Measurements from ENCODE around the gene LSS. TPM values are rescaled to one million over a fixed set of nuclear protein-coding genes. Genes with fewer than 3 reads are reported as not detected.

LSS gene
- total and polyA plus RNA-seq, 5 donors from 2014 or later = 8.8 to 51.6 (median 13.3) TPM

DNA sequence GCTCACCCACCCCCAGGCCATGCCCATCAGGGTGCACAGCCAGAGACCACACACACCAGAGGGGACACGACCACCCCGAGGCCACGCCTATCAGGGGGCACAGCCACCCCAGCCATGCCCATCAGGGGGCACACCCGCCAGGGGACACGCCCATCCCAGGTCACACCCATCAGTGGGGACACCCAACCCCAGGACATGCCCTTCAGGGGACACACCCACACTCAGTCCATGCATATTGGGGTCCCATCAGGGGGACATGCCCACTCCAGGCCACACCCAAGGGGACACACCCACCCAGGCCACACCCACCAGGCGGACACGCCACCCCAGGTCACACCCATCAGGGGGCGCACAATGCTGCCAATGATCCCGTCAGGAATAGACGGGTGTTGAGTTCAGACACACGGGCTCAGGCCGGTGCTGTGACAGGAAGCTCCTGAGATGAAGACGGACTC is 36.1 kb upstream of the LSS start:
- H3K4me3 ChIP-seq (ENCODE audit: low read depth, low read length) = no peak overlapping the region
- Mint-ChIP-seq H3K4me1 (peaks cover 0 to 2% (median 0%) of the 10 kb centered on the region in 4 donors), H3K36me3 (peaks cover 23% of the 10 kb centered on the region), H3K27ac (no peak overlapping the region), H3K9me3 (no peaks in the 10 kb centered on the region), H3K27me3 (no peaks in the 10 kb centered on the region), H3K4me3 (no peak overlapping the region)
- ATAC-seq (ENCODE audit: low read depth in 2 of 2) (no peak), DNase-seq (no peak)
- H3K27ac ChIP-seq (ENCODE audit: insufficient read depth, low read length, poor library complexity, severe bottlenecking) = no peak overlapping the region
- H3K27me3 ChIP-seq (ENCODE audit: control insufficient read depth, insufficient read depth, low read length) = no peaks in the 10 kb centered on the region
- H3K4me1 ChIP-seq (ENCODE audit: control insufficient read depth, insufficient read depth, low read length, poor library complexity, severe bottlenecking) = no peaks in the 10 kb centered on the region
- H3K9me3 ChIP-seq (ENCODE audit: control insufficient read depth in 2 of 2, low read length in 2 of 2) = no peaks in the 10 kb centered on the region
- H3K36me3 ChIP-seq (ENCODE audit: control insufficient read depth, insufficient read depth, low read length) = peaks cover 71% of the 10 kb centered on the region

DNA sequence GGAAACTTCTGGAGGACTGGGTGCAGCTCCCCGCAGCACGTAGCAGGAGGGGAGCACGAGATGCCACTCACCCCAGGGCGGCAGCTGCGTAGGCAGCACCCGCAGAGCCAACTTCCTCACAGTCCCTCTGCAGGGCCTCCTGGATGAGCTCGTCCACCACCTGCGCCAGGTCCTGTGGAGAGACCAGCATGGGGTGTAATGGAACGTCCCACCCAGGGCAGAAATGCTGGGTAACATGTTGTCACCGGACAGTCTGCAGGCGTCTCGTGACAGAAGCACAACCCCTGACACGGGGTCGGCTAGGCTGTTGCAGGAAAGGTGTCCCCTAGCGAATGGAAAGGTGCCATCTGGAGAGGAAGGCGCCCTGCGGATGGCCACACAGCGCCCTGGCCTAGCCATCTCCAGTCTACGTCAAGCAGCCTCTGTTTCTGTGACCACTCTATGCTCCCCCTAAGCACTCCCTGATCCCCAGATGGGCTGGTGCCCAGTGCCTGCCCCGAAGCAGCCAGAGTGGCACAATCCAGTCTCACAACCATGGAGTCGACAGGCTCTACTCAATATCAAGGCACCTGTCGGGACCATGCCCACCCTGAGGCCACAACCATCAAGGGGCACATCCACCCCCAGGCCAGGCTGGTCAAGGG is 35.6 kb upstream of the LSS start:
- H3K27me3 Mint-ChIP-seq = no peaks in the 10 kb centered on the region
- DNase-seq = no peak
- H3K4me1 Mint-ChIP-seq = peaks cover 0 to 2% (median 0%) of the 10 kb centered on the region in 4 donors
- ATAC-seq (ENCODE audit: low read depth in 2 of 2) = no peak
- H3K27ac Mint-ChIP-seq = peak overlapping the region in 1 of 3 donors; percentile 15
- Histone ChIP-seq H3K4me1 (ENCODE audit: control insufficient read depth, insufficient read depth, low read length, poor library complexity, severe bottlenecking) (no peaks in the 10 kb centered on the region), H3K27ac (ENCODE audit: insufficient read depth, low read length, poor library complexity, severe bottlenecking) (no peak overlapping the region), H3K36me3 (ENCODE audit: control insufficient read depth, insufficient read depth, low read length) (peaks cover 65% of the 10 kb centered on the region), H3K4me3 (ENCODE audit: low read depth, low read length) (no peak overlapping the region), H3K9me3 (ENCODE audit: control insufficient read depth in 2 of 2, low read length in 2 of 2) (no peaks in the 10 kb centered on the region), H3K27me3 (ENCODE audit: control insufficient read depth, insufficient read depth, low read length) (no peaks in the 10 kb centered on the region)
- H3K4me3 Mint-ChIP-seq = no peak overlapping the region
- peaks cover 23% of the 10 kb centered on the region for H3K36me3 Mint-ChIP-seq
- no peaks in the 10 kb centered on the region for H3K9me3 Mint-ChIP-seq

DNA sequence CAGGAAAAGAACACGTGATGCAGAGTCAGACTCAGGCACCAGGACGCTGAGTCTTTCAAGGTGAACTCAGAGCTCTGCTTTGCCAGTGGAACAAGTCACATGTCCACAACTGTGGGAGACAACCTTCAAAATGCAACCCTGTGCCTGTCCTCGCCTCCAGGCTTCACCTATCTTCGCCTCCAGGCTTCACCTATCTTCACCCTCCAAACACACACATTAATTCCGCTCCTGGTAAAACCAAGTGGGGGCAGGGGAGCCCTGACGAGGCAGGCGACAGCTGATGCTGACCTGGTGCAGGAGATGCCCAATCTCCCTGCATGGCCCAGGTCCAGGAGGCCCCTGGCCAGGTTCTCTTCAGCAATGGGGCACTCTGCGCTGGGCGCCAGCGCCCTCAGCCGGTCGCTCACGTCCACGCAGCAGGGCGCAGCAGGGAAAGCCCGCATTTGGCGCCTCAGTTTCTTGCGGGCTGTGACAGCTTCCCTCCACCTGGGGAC is 28.0 kb upstream of the LSS start:
- Mint-ChIP-seq H3K9me3 (no peaks in the 10 kb centered on the region), H3K4me1 (peaks cover 8 to 20% (median 14%) of the 10 kb centered on the region in 4 donors), H3K4me3 (no peak overlapping the region), H3K36me3 (peaks cover 58% of the 10 kb centered on the region), H3K27me3 (no peaks in the 10 kb centered on the region), H3K27ac (no peak overlapping the region)
- DNase-seq (no peak), ATAC-seq (ENCODE audit: low read depth in 2 of 2) (no peak)
- Histone ChIP-seq H3K27me3 (ENCODE audit: control insufficient read depth, insufficient read depth, low read length) (no peaks in the 10 kb centered on the region), H3K36me3 (ENCODE audit: control insufficient read depth, insufficient read depth, low read length) (peaks cover 76% of the 10 kb centered on the region), H3K4me1 (ENCODE audit: control insufficient read depth, insufficient read depth, low read length, poor library complexity, severe bottlenecking) (peaks cover 10% of the 10 kb centered on the region), H3K9me3 (ENCODE audit: control insufficient read depth in 2 of 2, low read length in 2 of 2) (no peaks in the 10 kb centered on the region), H3K27ac (ENCODE audit: insufficient read depth, low read length, poor library complexity, severe bottlenecking) (no peak overlapping the region), H3K4me3 (ENCODE audit: low read depth, low read length) (no peak overlapping the region)

DNA sequence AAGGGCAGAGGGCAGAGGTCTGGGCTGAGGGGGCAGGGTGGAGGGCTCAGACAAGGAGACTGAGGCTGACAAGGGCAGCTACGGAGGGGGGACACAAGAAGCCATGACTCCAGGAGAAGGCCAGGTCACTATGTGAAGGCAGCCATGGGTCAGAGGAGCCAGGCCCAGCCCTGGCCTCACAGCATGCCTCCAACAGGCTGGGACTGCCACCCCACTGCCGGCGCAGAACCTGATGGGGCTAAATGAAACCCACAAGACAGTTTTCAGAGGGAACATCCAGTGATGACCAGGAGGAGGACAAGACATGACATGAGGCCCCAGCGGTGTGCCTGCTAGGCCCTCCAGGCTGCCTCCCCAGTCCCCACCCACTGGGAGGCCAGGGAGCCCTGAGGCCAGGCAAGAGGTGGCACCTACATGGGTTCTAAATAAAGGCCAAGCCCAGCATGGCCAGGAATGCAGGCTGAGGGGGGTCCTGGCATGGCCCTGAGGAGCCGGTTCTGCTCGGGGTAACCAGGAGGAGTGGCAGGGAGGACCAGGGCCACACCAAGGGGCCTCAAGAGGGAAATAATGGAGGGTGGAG is 27.3 kb upstream of the LSS start:
- no peaks in the 10 kb centered on the region for H3K9me3 Mint-ChIP-seq
- no peak for ATAC-seq (ENCODE audit: low read depth in 2 of 2)
- no peak overlapping the region for H3K27ac ChIP-seq (ENCODE audit: insufficient read depth, low read length, poor library complexity, severe bottlenecking)
- H3K27me3 ChIP-seq (ENCODE audit: control insufficient read depth, insufficient read depth, low read length) = no peaks in the 10 kb centered on the region
- H3K27ac Mint-ChIP-seq = no peak overlapping the region
- H3K4me1 Mint-ChIP-seq = peaks cover 8 to 25% (median 17%) of the 10 kb centered on the region in 4 donors
- H3K4me1 ChIP-seq (ENCODE audit: control insufficient read depth, insufficient read depth, low read length, poor library complexity, severe bottlenecking) = peaks cover 10% of the 10 kb centered on the region
- no peak overlapping the region for H3K4me3 Mint-ChIP-seq
- no peaks in the 10 kb centered on the region for H3K9me3 ChIP-seq (ENCODE audit: control insufficient read depth in 2 of 2, low read length in 2 of 2)
- peaks cover 74% of the 10 kb centered on the region for H3K36me3 ChIP-seq (ENCODE audit: control insufficient read depth, insufficient read depth, low read length)
- no peaks in the 10 kb centered on the region for H3K27me3 Mint-ChIP-seq
- H3K4me3 ChIP-seq (ENCODE audit: low read depth, low read length) = no peak overlapping the region
- DNase-seq = no peak
- peaks cover 58% of the 10 kb centered on the region for H3K36me3 Mint-ChIP-seq

DNA sequence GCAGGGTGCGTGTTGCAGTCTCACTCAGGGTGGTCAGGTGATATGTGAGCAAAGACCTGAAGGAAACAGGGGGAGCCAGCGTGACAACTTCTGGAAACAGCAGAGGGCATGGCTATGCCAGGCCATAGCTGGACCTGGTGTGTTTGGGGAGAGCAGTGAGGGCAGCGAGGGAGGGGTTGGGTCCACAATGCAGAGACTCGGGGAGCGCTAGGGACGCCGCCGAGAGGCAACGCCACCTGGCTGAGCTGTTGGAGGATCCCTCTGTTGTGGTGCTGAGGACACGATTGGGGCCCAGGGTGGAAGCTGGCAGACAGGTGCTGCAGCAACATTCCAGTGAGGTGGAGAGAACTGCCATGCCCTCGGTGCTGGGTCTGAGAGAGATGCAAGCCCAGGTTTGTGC is 26.6 kb upstream of the LSS start:
- Histone ChIP-seq H3K4me3 (ENCODE audit: low read depth, low read length) (no peak overlapping the region), H3K27me3 (ENCODE audit: control insufficient read depth, insufficient read depth, low read length) (no peaks in the 10 kb centered on the region), H3K9me3 (ENCODE audit: control insufficient read depth in 2 of 2, low read length in 2 of 2) (no peaks in the 10 kb centered on the region), H3K4me1 (ENCODE audit: control insufficient read depth, insufficient read depth, low read length, poor library complexity, severe bottlenecking) (peaks cover 10% of the 10 kb centered on the region), H3K27ac (ENCODE audit: insufficient read depth, low read length, poor library complexity, severe bottlenecking) (no peak overlapping the region), H3K36me3 (ENCODE audit: control insufficient read depth, insufficient read depth, low read length) (peaks cover 74% of the 10 kb centered on the region)
- DNase-seq = no peak
- peaks cover 58% of the 10 kb centered on the region for H3K36me3 Mint-ChIP-seq
- peak overlapping the region in 1 of 3 donors; percentile 79 for H3K27ac Mint-ChIP-seq
- no peak overlapping the region for H3K4me3 Mint-ChIP-seq
- no peaks in the 10 kb centered on the region for H3K9me3 Mint-ChIP-seq
- no peaks in the 10 kb centered on the region for H3K27me3 Mint-ChIP-seq
- ATAC-seq (ENCODE audit: low read depth in 2 of 2) = no peak
- peaks cover 8 to 32% (median 24%) of the 10 kb centered on the region in 4 donors for H3K4me1 Mint-ChIP-seq

DNA sequence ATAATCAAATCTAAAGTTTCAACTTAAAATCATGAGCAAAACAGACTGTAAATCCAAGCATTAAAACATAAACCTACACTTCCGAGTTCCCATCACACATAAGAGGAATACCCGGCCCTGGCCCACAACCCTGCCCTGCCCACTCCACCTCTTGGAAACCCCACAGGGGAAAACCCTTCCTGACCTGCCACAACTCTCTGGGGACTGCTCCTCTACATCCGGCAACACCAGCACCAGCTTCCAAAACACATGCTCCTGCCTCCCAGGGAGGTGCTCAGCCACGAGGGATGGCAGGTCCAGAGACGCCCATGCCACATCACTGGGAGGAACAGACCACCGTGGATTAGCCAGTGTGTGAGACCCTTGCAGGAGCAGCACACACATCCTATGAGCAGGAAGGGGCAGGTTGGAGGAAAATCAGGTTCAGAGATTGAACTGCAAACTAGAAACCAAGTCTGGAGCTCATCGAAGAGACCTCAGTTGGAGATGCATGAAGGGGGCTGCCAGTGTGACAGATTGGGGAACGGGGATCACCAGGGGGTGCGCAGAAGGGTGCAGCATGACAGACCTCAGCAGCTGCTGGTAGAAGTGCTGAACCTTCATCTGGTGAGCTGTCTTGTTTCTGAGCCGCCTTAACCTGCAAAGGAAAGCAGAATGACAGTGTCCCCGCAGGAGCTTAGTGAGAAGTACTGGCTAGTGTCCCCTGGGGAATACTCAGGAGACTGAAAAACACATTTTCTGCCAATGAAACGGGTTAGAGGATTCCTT is 25.8 kb upstream of the LSS start:
- DNase-seq = no peak
- Mint-ChIP-seq H3K27me3 (no peaks in the 10 kb centered on the region), H3K27ac (peak overlapping the region; percentile 33 to 94 (median 79)), H3K9me3 (no peaks in the 10 kb centered on the region), H3K36me3 (peaks cover 62% of the 10 kb centered on the region), H3K4me3 (peak overlapping the region in 2 of 4 donors; percentile 0 to 4), H3K4me1 (peaks cover 8 to 37% (median 27%) of the 10 kb centered on the region in 4 donors)
- no peaks in the 10 kb centered on the region for H3K27me3 ChIP-seq (ENCODE audit: control insufficient read depth, insufficient read depth, low read length)
- H3K36me3 ChIP-seq (ENCODE audit: control insufficient read depth, insufficient read depth, low read length) = peaks cover 78% of the 10 kb centered on the region
- H3K27ac ChIP-seq (ENCODE audit: insufficient read depth, low read length, poor library complexity, severe bottlenecking) = no peak overlapping the region
- H3K9me3 ChIP-seq (ENCODE audit: control insufficient read depth in 2 of 2, low read length in 2 of 2) = no peaks in the 10 kb centered on the region
- no peak for ATAC-seq (ENCODE audit: low read depth in 2 of 2)
- no peak overlapping the region for H3K4me3 ChIP-seq (ENCODE audit: low read depth, low read length)
- peaks cover 10% of the 10 kb centered on the region for H3K4me1 ChIP-seq (ENCODE audit: control insufficient read depth, insufficient read depth, low read length, poor library complexity, severe bottlenecking)

DNA sequence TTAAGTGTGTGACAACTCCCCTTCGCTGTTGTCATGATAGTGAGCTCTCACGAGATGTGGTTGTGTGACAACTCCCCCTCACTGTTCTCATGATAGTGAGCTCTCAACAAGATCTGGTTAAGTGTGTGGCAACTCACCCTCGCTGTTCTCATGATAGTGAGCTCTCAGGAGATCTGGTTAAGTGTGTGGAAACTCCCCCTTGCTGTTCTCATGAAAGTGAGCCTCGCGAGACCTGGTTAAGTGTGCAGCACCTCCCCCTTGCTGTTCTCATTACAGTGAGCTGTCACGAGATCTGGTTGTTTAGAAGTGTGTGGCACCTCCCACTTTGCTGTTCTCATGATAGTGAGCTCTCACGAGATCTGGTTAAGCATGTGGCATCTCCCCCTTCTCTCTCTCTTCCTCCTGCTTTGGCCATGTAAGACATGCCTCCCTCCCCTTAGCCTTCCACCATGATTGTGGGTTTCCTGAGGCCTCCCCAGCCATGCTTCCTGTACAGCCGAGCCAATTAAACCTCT is 25.1 kb upstream of the LSS start:
- peak; percentile 78 to 80 for ATAC-seq (ENCODE audit: low read depth in 2 of 2)

More for the DNA sequence above, 25.1 kb upstream of the LSS start:
- Mint-ChIP-seq H3K27me3 (no peaks in the 10 kb centered on the region), H3K4me3 (peak overlapping the region in 3 of 4 donors; percentile 0 to 76 (median 3)), H3K36me3 (peaks cover 62% of the 10 kb centered on the region), H3K27ac (peak overlapping the region; percentile 33 to 94 (median 79)), H3K9me3 (no peaks in the 10 kb centered on the region), H3K4me1 (peaks cover 10 to 39% (median 30%) of the 10 kb centered on the region in 4 donors)
- H3K27ac ChIP-seq (ENCODE audit: insufficient read depth, low read length, poor library complexity, severe bottlenecking) = peak overlapping the region; percentile 58
- H3K36me3 ChIP-seq (ENCODE audit: control insufficient read depth, insufficient read depth, low read length) = peaks cover 80% of the 10 kb centered on the region
- no peaks in the 10 kb centered on the region for H3K27me3 ChIP-seq (ENCODE audit: control insufficient read depth, insufficient read depth, low read length)
- no peak overlapping the region for H3K4me3 ChIP-seq (ENCODE audit: low read depth, low read length)
- DNase-seq = peak; percentile 41 to 84 (median 58)
- H3K4me1 ChIP-seq (ENCODE audit: control insufficient read depth, insufficient read depth, low read length, poor library complexity, severe bottlenecking) = peaks cover 10% of the 10 kb centered on the region
- no peaks in the 10 kb centered on the region for H3K9me3 ChIP-seq (ENCODE audit: control insufficient read depth in 2 of 2, low read length in 2 of 2)

Data from CD4-positive, CD25-positive, alpha-beta regulatory T cell (primary cell).